MM.1S (cell line): Measurements from ENCODE around the gene SPA17.

Experiments
- DNase-seq: peaks from one replicate; pipeline ENCODE4 v3.0.0-alpha.2; 2015
- H2AFZ ChIP-seq: fragments of 300-600 bp; sonication (generic); 2 replicates; pipeline ENCODE4 v1.6.0; 2016; ENCODE audit warnings: antibody characterized with exemption, low read length
- H3F3A ChIP-seq: fragments of 300-600 bp; sonication (generic); 2 replicates; pipeline ENCODE4 v1.6.1; 2016; ENCODE audit warnings: mild to moderate bottlenecking, antibody characterized with exemption, low read length, moderate library complexity, mixed read lengths; ENCODE audit not compliant: insufficient read depth
- H3K27ac ChIP-seq: fragments of 300-600 bp; sonication (generic); 2 replicates; pipeline ENCODE4 v1.5.1; 2016; ENCODE audit warnings: mild to moderate bottlenecking, low read length
- H3K27me3 ChIP-seq: fragments of 300-600 bp; sonication (generic); replicated peaks from 2 replicates; pipeline ENCODE4 v1.6.0; 2016; ENCODE audit warnings: low read length; ENCODE audit not compliant: insufficient read depth
- H3K36me3 ChIP-seq: fragments of 300-600 bp; sonication (generic); replicated peaks from 2 replicates; pipeline ENCODE4 v1.6.1; 2016; ENCODE audit warnings: mild to moderate bottlenecking, low read length, mixed read lengths; ENCODE audit not compliant: insufficient read depth
- H3K4me1 ChIP-seq: fragments of 300-600 bp; sonication (generic); 2 replicates; pipeline ENCODE4 v1.6.1; 2016; ENCODE audit warnings: low read length, mixed read lengths
- H3K4me2 ChIP-seq: fragments of 300-600 bp; sonication (generic); 2 replicates; pipeline ENCODE4 v1.6.0; 2016; ENCODE audit warnings: low read depth, low read length
- H3K4me3 ChIP-seq: fragments of 300-600 bp; sonication (generic); 2 replicates; pipeline ENCODE4 v1.5.1; 2016; ENCODE audit warnings: low read length, mixed read lengths
- H3K79me2 ChIP-seq: fragments of 300-600 bp; sonication (generic); 2 replicates; pipeline ENCODE4 v1.6.1; 2016; ENCODE audit warnings: mixed run types, low read length, mixed read lengths
- H3K9ac ChIP-seq: fragments of 300-600 bp; sonication (generic); 2 replicates; pipeline ENCODE4 v1.6.1; 2016; ENCODE audit warnings: low read length, mixed read lengths
- H3K9me2 ChIP-seq: fragments of 300-600 bp; sonication (generic); replicated peaks from 2 replicates; pipeline ENCODE4 v1.6.1; 2016; ENCODE audit warnings: mild to moderate bottlenecking, low read length, mixed read lengths; ENCODE audit not compliant: insufficient read depth
- H3K9me3 ChIP-seq: fragments of 300-600 bp; sonication (generic); replicated peaks from 2 replicates; pipeline ENCODE4 v1.6.1; 2016; ENCODE audit warnings: mild to moderate bottlenecking, low read length, mixed read lengths; ENCODE audit not compliant: insufficient read depth
- H4K20me1 ChIP-seq: fragments of 300-600 bp; sonication (generic); 2 replicates; pipeline ENCODE4 v1.6.1; 2016; ENCODE audit warnings: mild to moderate bottlenecking, low read length, moderate library complexity, mixed read lengths; ENCODE audit not compliant: insufficient read depth
- CTCF ChIP-seq: fragments of 300-600 bp; sonication (generic); IDR thresholded peaks from 2 replicates; pipeline ENCODE4 v1.5.1; 2016; ENCODE audit warnings: antibody characterized with exemption, low read length, mixed read lengths
- EZH2 ChIP-seq: fragments of 300-600 bp; sonication (generic); optimal IDR thresholded peaks from 2 replicates; pipeline ENCODE3; 2017; ENCODE audit warnings: low read depth, mild to moderate bottlenecking, antibody characterized with exemption, low read length, mixed read lengths
- EZH2phosphoT487 ChIP-seq: fragments of 300-600 bp; sonication (generic); IDR thresholded peaks from 2 replicates; pipeline ENCODE4 v1.6.1; 2018; ENCODE audit warnings: antibody characterized with exemption, low read length

The SPA17 gene

GRCh38 chr11:124732230-124732629 lies 58.5 kb downstream of the SPA17 start:
- Histone ChIP-seq H3K79me2 (no peaks in the 10 kb centered on the region), H4K20me1 (no peaks in the 10 kb centered on the region)
- TF ChIP-seq CTCF, result no peak
- no peak for TF ChIP-seq EZH2
- TF ChIP-seq EZH2phosphoT487, result no peak

DNA sequence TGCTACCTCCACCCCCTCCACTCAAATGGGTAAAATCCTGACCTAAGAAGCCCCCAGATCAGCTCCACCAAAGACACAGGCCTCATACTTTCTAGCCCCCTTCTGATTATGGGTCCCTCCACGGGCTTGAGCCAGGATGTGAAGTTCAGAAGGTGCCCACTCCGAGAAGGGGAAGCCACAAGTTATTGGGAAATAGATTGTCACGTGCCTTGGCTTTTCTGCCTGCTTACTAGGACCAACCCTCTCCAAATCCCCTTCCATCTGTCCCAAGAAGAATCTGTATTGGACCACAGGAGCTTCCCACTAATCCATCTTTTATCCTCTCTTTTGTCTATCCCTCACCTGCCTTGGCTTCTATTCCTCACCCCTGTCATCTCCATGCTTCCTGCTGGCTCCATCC lies 63.0 kb downstream of the SPA17 start:
- no peak for TF ChIP-seq CTCF
- TF ChIP-seq EZH2phosphoT487, result no peak
- TF ChIP-seq EZH2, result no peak
- no peaks in the 10 kb centered on the region for H3K9me3 ChIP-seq
- H3K9me2 ChIP-seq, result no peaks in the 10 kb centered on the region
- H3K79me2 ChIP-seq, result no peaks in the 10 kb centered on the region
- H2AFZ ChIP-seq, result no peak overlapping the region; the same call in 1 of the 2 replicates
- H3K36me3 ChIP-seq, result no peaks in the 10 kb centered on the region
- no peaks in the 10 kb centered on the region for H3F3A ChIP-seq
- H3K4me3 ChIP-seq, result no peak overlapping the region
- no peaks in the 10 kb centered on the region for H3K27me3 ChIP-seq
- H3K27ac ChIP-seq, result no peak overlapping the region
- no peak overlapping the region for H3K9ac ChIP-seq
- H3K4me1 ChIP-seq, result peaks cover 9% of the 10 kb centered on the region; the same call in 1 of the 2 replicates
- DNase-seq, result no peak
- H3K4me2 ChIP-seq, result no peak overlapping the region
- no peaks in the 10 kb centered on the region for H4K20me1 ChIP-seq

More at GRCh38 chr11:124732230-124732629, 58.5 kb downstream of the SPA17 start:
- no peaks in the 10 kb centered on the region for H3F3A ChIP-seq
- no peaks in the 10 kb centered on the region for H3K9me2 ChIP-seq
- no peaks in the 10 kb centered on the region for H3K27me3 ChIP-seq
- H3K4me1 ChIP-seq, result peaks cover 3% of the 10 kb centered on the region; the same call in 1 of the 2 replicates
- no peaks in the 10 kb centered on the region for H3K9me3 ChIP-seq
- no peak overlapping the region for H3K27ac ChIP-seq
- H3K4me3 ChIP-seq, result no peak overlapping the region
- no peak overlapping the region for H2AFZ ChIP-seq
- H3K9ac ChIP-seq, result no peak overlapping the region
- H3K4me2 ChIP-seq, result no peak overlapping the region
- no peaks in the 10 kb centered on the region for H3K36me3 ChIP-seq
- no peak for DNase-seq

DNA sequence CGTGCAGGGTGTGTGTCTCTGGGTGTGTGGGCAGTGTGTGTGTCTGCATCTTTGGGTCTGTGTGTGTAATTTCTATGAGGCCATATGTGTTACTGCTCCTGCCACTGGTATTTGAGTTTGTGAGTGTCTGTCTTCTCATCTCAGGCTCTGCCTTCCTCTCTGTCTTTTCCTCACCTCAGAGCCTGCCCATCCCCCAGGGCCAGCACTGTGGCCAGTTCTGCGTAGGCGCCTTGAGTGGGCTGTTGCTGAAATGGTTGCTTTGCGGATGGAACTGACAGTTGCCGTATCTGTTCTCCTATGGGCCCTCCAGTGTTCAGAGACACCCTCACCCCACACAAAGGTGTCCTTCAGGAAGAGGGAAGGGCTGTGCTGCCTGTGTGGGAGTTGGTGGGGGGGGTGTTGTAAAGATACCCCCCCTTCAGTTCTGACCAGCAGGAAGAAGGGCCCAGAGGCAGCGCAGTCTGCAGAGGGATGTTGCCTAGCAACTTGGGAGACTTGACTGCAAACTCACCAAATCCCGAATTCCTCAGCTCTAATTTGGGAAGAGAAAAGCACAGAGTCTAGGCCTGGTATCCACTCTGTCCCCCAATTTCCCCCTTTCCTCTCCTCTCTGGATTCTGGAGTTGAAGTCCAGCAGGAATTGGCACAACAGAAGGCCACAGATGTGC lies 64.1 kb downstream of the SPA17 start:
- H3K79me2 ChIP-seq, result no peaks in the 10 kb centered on the region
- no peak overlapping the region for H2AFZ ChIP-seq
- no peak for DNase-seq
- H3K4me1 ChIP-seq, result peaks cover 9% of the 10 kb centered on the region; the same call in 1 of the 2 replicates
- no peak overlapping the region for H3K9ac ChIP-seq
- no peak overlapping the region for H3K27ac ChIP-seq
- no peak overlapping the region for H3K4me2 ChIP-seq
- H3F3A ChIP-seq, result no peaks in the 10 kb centered on the region
- H3K36me3 ChIP-seq, result no peaks in the 10 kb centered on the region
- no peaks in the 10 kb centered on the region for H4K20me1 ChIP-seq
- TF ChIP-seq CTCF, result no peak
- no peak for TF ChIP-seq EZH2phosphoT487
- TF ChIP-seq EZH2, result no peak
- no peaks in the 10 kb centered on the region for H3K9me2 ChIP-seq
- no peaks in the 10 kb centered on the region for H3K27me3 ChIP-seq
- no peaks in the 10 kb centered on the region for H3K9me3 ChIP-seq
- no peak overlapping the region for H3K4me3 ChIP-seq
